Testis (tissue), 3 donors: ENCODE results near the gene LRRC53. TPM values are rescaled to one million over a fixed set of nuclear protein-coding genes. Genes with fewer than 3 reads are reported as not detected.

Source experiments
- DNase-seq: peaks from one replicate; pipeline ENCODE4 v3.0.0-alpha.2; 2019
- H3K27ac ChIP-seq, 2 donors: fragments of 200-600 bp; sonication (generic); one replicate each; pipeline ENCODE4 v1.5.1; 2019
- H3K27me3 ChIP-seq: fragments of 200-600 bp; sonication (generic); one replicate; pipeline ENCODE4 v1.5.1; 2019
- H3K36me3 ChIP-seq: fragments of 200-600 bp; sonication (generic); one replicate; pipeline ENCODE4 v1.5.1; 2017; ENCODE audit warnings: low read depth; ENCODE audit errors: missing control alignments
- H3K4me1 ChIP-seq: fragments of 200-600 bp; sonication (generic); one replicate; pipeline ENCODE4 v1.5.1; 2019
- H3K4me3 ChIP-seq, 2 donors: fragments of 200-600 bp; sonication (generic); one replicate each; pipeline ENCODE4 v1.5.1; 2017 to 2019
- H3K9me3 ChIP-seq: fragments of 200-600 bp; sonication (generic); one replicate; pipeline ENCODE4 v1.5.1; 2017
- POLR2A ChIP-seq: fragments of 450-650 bp; IDR thresholded peaks from one replicate; pipeline ENCODE4 v1.6.1; 2017; ENCODE audit warnings: antibody characterized with exemption, mild to moderate bottlenecking, moderate library complexity
- WGBS, 2 donors: methylation state at CpG; one replicate each; pipeline ENCODE4 v1.1.5; 2018; 5-methylcytosine and 5-hydroxymethylcytosine counted together
- intact Hi-C: fragments of 100-400 bp; cut with DNase I; formaldehyde crosslinking; loops from one replicate; pipeline ENCODE4 v1.15.1; 2023; ENCODE audit warnings: low total_unique reads
- polyA plus RNA-seq: library from polyadenylated mRNA; stranded (reverse); fragments of 350-450 nt; fragmentation: Illumina TruSeq; extraction: RNeasy Lipid Tissue Mini Kit (QIAGEN cat#74804); gene quantifications from one replicate; pipeline ENCODE4 v1.2.3, GENCODE V29; 2014; ENCODE audit warnings: low read depth, low replicate concordance; ENCODE audit not compliant: insufficient read depth
- total RNA-seq, 2 donors: library from RNA; depleted of rRNA; stranded (reverse); fragments of >200 nt; gene quantifications; one replicate each; pipeline ENCODE4 v1.2.3, GENCODE V29; 2016
- TF ChIP-seq, protein P1 (sequence below), 3 experiments: fragments of 450-650 bp in 2 of 3; fragments of 200-600 bp in 1 of 3; sonication (generic) in 1 of 3; IDR thresholded peaks; one replicate each; pipeline ENCODE4 v1.5.1; 2016 to 2019; ENCODE audit warnings: antibody characterized with exemption in 3 of 3, mild to moderate bottlenecking in 2 of 3, moderate library complexity in 1 of 3

Gene LRRC53
- total and polyA plus RNA-seq, 3 donors from 2014 or later: 0.08 TPM; not detected in 2

DNA sequence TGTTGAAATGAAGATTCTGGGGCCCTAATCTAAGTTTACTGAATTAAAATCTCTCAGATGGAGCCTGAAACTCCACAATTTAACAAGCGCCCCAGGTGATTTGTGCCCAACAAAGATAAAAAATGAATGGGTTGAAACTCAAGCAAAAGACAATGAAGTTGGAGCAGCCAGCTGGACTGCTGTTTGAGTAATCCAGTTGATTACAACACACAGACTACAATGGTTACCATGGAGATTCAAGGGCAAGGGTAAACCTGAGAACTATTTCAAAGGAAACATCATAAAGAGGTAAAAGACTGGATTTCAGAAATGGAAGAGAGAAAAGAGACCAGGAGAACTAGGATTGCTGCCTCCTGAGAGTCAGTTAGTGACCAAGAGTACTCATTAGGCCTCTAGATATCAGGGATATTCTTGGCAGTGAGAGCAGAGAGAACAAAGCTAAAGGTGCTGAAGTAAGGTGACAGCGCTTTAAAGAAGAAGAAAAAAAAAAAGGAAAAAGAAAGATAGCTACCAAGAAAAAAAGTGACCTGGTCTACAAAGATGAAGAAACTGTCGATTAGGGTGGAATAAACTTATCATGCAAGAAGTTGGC is 44.5 kb downstream of the LRRC53 start:
- Histone ChIP-seq H3K9me3 (no peaks in the 10 kb centered on the region), H3K27me3 (no peaks in the 10 kb centered on the region), H3K4me1 (peaks cover 4% of the 10 kb centered on the region), H3K4me3 (no peak overlapping the region), H3K27ac (no peak overlapping the region), H3K36me3 (no peaks in the 10 kb centered on the region)
- TF ChIP-seq, protein P1, sequence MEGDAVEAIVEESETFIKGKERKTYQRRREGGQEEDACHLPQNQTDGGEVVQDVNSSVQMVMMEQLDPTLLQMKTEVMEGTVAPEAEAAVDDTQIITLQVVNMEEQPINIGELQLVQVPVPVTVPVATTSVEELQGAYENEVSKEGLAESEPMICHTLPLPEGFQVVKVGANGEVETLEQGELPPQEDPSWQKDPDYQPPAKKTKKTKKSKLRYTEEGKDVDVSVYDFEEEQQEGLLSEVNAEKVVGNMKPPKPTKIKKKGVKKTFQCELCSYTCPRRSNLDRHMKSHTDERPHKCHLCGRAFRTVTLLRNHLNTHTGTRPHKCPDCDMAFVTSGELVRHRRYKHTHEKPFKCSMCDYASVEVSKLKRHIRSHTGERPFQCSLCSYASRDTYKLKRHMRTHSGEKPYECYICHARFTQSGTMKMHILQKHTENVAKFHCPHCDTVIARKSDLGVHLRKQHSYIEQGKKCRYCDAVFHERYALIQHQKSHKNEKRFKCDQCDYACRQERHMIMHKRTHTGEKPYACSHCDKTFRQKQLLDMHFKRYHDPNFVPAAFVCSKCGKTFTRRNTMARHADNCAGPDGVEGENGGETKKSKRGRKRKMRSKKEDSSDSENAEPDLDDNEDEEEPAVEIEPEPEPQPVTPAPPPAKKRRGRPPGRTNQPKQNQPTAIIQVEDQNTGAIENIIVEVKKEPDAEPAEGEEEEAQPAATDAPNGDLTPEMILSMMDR (IDR thresholded peaks at IDR 0.05): no peak
- no peak for TF ChIP-seq POLR2A
- intact Hi-C loops: no loop called here
- WGBS, 2 donors: 78 to 80% methylated on average over 3 of the region's 3 CpGs
- no peak for DNase-seq

DNA sequence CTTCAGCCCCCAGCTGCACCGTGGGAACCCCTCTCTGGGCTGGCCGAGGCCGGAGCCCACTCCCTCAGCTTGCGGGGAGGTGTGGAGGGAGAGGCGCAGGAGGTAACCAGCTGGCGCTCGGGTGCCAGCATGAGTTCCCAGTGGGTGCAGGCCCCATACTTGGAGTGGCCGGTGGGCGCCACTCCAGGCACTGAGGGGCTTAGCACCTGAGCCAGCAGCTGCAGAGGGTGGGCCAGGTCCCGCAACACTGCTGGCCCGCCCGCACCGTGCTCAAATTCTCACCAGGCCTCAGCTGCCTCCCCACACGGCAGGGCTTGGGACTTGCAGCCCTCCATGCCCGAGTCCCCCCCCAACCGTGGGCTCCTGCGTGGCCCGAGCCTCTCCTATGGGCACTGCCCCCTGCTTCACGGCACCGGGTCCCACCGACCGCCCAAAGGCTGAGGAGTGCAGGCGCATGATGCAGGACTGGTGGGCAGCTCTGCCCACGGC is 47.2 kb downstream of the LRRC53 start:
- peaks cover 4% of the 10 kb centered on the region for H3K4me1 ChIP-seq
- WGBS, 2 donors: 84% methylated on average over 10 of the region's 24 CpGs; no CpG with 5 or more reads in 1 of the 2 donors
- TF ChIP-seq, protein P1 (IDR thresholded peaks at IDR 0.05): no peak
- TF ChIP-seq POLR2A: no peak
- peak overlapping the region; percentile 24 to 37 for H3K4me3 ChIP-seq
- intact Hi-C loops: no loop called here
- no peak for DNase-seq
- no peak overlapping the region for H3K27ac ChIP-seq
- no peaks in the 10 kb centered on the region for H3K27me3 ChIP-seq
- no peaks in the 10 kb centered on the region for H3K36me3 ChIP-seq
- H3K9me3 ChIP-seq: no peaks in the 10 kb centered on the region

DNA sequence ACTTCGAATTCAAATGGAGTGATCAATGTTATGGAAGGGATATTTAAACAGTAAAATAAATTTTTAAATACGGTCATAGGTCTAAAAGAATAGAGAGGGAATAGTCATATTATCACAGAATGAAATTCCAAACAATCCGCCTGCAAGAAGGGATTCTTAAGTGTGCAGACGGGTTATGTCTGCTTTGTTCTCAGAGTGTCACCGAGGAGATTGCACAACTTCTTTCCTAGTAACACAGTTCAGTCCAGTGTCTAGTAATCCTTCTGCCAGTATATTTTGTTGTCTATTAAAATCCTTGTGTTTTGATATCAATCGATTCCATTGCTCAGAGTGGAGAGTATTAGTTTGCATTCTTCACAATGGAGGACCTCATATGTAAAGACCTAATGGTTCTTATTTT is 48.4 kb downstream of the LRRC53 start:
- no peak for TF ChIP-seq POLR2A
- TF ChIP-seq, protein P1 (IDR thresholded peaks at IDR 0.05): no peak
- H3K4me1 ChIP-seq: peaks cover 4% of the 10 kb centered on the region
- WGBS, 2 donors: 76 to 88% methylated on average over 6 of the region's 6 CpGs

DNA sequence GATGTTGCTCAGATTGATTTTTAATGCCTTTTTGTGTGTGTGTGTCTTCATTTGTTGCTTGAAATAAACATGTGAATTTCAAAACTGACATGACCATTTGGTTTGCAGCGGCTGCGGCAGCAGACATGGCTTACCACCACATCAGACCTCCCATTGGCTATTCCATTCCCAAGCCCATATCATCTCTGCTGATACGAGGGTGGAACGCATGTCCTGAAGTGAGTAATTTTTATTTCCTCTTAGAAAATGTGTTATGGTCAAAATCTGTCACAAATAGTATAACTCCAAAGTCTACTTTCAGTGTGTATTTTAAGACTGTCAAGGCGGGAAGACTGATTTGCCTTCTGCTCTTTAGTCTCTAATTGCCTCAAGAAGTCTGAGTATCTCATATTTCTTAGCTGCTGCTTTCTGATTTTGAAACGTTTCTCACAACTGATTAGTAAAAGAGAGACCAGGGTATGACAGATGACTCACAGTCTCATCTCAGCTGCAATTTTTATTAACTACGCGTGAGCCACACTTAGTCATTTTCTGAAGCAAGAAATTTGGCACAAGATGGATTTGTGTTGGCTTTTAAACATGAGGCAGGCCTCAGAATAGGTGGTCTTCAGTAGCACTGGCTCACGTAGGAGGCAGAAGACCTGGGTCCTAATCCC is 49.0 kb downstream of the LRRC53 start:
- Histone ChIP-seq H3K36me3 (no peaks in the 10 kb centered on the region), H3K4me1 (peaks cover 4% of the 10 kb centered on the region), H3K4me3 (no peak overlapping the region), H3K27ac (no peak overlapping the region), H3K27me3 (no peaks in the 10 kb centered on the region), H3K9me3 (no peaks in the 10 kb centered on the region)
- no peak for TF ChIP-seq POLR2A
- TF ChIP-seq, protein P1 (IDR thresholded peaks at IDR 0.05): no peak
- intact Hi-C loops: no loop called here
- DNase-seq: no peak
- 77 to 84% methylated on average over 9 of the region's 9 CpGs for WGBS, 2 donors

More for the DNA sequence above, 48.4 kb downstream of the LRRC53 start:
- H3K4me3 ChIP-seq: no peak overlapping the region
- H3K36me3 ChIP-seq: no peaks in the 10 kb centered on the region
- no peaks in the 10 kb centered on the region for H3K27me3 ChIP-seq
- no peak overlapping the region for H3K27ac ChIP-seq
- no peak for DNase-seq
- H3K9me3 ChIP-seq: no peaks in the 10 kb centered on the region
- intact Hi-C loops: no loop called here
